Pulmonary artery endothelial cell (primary cell): ENCODE results near the gene WNT3. TPM values are rescaled to one million over a fixed set of nuclear protein-coding genes. Genes with fewer than 3 reads are reported as not detected.

Experiments used
- DNase-seq: peaks from one replicate; pipeline ENCODE4 v3.0.0-alpha.2; 2011; ENCODE audit warnings: low read depth, low spot score
- total RNA-seq: library from RNA; depleted of rRNA; stranded (reverse); fragments of >200 nt; gene quantifications from 2 replicates; pipeline ENCODE4 v1.2.3, GENCODE V29; 2014

Gene WNT3
- total RNA-seq, 1 donor from 2014 or later, result 2.0 TPM

DNA sequence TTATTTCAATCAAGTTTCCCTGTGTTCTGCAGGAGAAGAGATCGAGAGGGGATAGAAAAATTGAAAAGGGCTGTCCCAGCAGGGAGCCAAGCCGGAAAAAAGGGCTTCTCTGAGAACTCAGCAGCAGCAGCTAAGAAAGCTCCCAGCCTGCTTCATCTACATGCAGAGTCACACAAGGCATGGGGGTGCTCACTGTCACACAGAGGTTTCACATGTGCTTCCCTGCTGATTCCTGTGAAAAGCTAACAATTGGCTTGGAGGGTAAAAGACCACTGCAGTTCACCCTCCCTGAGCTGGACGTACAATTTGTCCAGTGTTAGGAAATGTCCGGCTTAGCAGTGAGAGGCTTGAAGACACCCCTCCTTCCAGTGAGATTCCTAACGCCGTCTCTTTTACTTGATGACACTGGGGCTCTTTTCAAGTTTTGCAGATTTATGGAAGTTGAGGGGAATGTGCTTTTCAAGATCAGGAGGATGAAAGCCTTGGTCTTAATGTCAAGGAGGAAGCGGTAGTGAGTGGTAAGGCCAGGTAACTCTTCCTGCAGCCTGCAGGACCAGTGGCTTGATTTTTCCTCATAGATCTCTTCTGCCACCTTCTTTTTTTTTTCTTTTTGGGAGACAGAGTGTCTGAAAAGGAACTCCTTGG is 85.6 kb downstream of the WNT3 start:
- DNase-seq, result no peak

DNA sequence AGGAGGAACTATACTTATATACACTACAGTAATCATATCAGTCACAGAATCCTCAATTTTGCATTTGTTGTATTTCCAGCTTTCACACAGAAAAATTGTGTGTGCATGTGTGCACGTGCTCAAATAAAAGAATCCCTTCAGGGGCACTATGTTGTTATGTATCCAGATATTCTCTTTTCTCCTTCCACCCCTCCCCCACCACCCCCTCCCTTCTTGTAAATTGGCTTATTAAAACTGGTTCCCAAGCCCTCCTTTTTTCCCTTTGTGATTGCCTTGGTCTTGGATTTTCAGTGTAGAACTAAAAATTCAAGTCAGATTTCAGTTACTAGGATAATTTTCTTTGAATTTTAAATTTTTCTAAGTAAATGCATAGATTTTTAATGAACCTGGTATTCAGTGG is 86.3 kb downstream of the WNT3 start:
- DNase-seq, result no peak

DNA sequence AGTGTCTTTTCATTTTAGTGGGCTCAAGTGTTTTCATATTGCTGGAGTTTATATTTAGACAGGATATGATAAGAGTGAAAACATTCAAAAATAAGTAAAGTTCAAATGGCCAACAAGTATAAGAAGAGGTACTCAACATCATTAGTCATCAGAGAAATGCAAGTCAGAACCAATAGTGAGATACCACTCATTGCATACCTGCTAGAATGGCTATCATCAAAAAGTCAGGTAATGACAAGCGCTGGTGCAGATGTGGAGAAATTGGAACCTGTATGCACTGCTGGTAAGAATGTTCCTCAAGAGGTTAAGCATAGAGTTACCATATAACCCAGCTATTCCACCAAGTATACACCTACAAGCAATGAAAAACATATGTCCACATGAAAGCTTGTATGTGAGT is 87.8 kb downstream of the WNT3 start:
- DNase-seq, result no peak

DNA sequence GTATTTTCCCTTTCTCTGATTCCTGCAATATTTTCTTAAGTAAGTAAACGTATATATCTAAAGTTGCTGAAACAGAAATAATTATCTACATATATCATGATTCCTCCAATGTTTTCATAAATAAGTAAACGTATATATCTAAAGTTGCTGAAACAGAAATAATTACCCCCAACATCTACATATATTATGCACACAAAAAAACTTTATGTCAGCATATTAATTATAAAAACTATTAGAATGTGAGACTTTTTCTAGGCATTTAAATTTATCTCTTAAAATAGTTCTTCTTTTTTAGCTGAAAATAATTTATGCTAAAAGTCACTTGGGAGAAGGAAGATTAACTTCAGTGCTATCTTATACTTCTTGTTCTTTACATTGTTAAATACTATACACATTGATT is 88.5 kb downstream of the WNT3 start:
- no peak for DNase-seq

DNA sequence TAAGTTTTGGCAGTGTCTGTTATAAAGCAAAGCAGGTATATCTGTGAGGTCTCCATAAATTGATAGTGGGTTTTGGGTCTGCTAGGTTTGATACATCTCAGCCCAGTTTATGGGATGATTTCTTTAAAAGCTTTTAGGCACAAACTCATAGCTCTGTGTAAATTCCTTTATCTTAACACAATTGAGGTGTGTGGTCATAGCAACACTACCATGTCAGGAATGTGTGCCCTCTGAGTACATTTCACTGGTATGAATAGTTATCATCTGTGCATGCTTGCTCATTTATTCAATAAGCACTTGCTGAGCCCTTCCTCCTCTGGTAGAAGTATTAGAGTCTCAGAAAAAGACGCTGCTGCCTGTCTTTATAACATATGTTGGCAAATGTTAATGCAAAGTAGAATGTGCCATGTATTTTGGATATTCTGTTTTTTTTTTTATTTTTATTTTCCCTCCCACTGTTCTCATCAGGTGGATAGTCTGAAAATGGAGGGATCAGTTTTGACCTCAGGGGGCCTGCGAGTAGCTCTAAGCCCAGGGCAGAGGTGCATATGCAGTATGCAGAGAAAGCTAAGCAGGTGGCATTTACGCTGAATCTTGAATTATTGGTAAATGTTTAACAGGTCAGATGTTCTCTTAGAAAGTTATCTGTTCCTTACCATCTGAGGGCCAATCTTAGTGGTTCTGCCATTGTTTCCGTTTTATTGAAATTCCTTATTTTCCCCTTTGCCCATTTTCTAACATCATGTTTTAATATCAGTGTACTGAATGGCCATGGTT is 90.7 kb downstream of the WNT3 start:
- no peak for DNase-seq

DNA sequence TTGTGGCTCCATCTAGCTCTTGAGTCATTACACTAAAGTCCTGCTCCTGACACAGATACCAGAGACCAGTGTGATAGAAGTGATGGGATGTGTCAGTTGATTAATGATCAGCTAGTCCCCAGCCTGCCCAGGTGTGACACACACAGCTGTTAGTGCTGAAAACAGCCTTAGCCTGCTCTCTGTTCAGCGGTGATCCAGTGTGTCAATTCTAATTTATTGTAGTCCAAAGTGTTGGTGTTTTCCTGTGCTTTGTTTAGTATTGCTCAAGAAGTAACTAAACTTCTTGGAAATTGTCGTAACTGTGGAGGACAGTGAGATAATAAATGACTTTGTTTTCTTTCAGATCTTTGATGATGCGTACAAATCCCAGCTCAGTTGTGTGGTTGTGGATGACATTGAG is 92.3 kb downstream of the WNT3 start:
- DNase-seq, result no peak

DNA sequence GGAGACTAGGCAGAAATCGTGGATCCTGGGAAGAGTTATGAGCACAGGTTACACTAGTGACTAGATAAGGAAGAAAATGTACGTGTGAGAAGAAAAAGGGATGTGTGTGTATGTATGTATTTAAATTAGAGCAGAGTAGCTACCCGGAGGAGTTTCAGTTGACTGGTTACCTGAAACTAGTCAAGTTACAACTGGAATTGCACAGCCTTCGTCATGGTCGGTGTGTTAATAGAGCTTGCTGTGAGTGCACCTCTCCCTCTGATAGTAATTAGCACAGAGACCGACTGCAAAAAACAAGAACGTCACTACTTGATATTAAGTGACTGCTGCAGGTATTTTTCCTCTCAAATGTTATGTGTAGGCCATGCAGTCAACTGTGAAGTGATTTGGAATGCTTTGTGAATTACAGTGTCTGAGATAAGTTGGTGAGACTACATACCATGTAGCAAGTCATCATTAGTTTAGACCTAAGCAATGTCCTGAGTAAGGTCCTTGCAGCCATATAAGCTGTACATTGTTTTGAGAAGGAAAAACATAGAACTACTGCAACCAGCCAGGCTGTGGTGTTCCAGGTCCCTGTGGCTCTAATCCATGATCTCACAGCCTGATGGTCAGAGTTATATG is 95.7 kb downstream of the WNT3 start:
- DNase-seq, result no peak

DNA sequence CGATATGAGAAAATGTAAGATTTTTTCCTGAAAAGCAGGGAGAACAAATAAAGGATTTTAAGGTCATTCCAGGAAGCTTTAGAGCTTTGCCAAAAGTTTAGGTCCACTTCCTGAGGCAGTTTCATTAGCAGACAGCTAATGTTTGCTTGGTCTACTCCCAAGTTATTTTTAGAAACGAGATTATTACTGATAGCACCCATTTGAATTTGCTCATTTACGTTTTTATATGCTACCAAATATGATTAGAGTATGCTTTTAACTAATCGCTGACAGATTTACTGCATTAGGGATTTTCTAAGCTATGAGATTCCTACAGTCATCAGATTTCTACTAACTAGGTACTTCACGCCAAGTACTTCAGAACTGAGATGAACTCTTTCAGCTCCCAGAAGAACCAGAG is 98.1 kb downstream of the WNT3 start:
- DNase-seq, result no peak

DNA sequence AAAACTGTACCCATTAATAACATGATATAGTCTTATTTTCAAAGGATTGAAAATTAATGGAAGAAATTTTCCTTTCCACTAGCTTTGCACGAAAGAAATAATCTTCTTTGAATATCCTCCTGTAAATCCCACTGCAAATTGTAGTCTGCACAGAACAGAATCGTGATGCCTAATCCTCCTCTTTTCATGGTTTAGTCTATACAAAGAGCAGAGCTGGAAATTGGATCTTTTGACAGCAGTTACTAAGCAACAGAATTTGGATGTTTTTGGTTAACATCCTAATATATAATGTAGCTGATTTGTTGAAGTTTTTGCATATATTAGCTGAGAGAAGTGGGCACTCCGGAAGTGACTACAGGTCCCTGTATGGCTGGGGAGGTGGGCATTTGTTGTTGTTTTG is 98.6 kb downstream of the WNT3 start:
- no peak for DNase-seq

DNA sequence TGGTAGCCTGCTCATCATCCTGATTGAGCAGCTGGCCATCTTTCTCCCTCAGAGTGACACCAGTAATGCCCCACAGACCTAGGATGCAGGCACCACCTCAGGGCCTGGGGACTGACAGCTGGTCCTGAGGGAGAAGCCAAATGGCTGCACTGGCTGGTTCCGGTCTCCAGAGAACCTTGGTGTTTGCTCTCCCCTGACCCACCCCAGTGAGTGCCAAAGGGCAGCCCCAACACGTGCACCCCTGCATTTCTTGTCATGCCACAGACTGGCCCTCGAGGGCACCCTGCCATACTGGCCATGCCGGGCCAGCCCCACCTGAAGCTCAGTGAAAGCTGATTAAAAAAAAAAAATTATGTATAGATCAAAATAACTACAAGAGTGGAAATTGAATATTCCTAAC is 100.5 kb downstream of the WNT3 start:
- no peak for DNase-seq

Other genes starting within 250 kb of the WNT3 start
- 1.5 and 4.5 TPM in 2 replicates for gene ARL17A, start 239.0 kb downstream of the WNT3 start, total RNA-seq
- 44.6 and 50.9 TPM in 2 replicates for gene NSF, start 228.0 kb downstream of the WNT3 start, total RNA-seq
- not detected in 2 replicates for gene WNT9B, start 32.9 kb upstream of the WNT3 start, total RNA-seq
- gene GOSR2, start 104.5 kb upstream of the WNT3 start, total RNA-seq, result 57.5 and 58.4 TPM in 2 replicates
- gene RPRML, start 160.6 kb upstream of the WNT3 start, total RNA-seq, result 0.07 and 0.21 TPM in 2 replicates